ENCODE results near the gene ZSCAN5B.

DNA sequence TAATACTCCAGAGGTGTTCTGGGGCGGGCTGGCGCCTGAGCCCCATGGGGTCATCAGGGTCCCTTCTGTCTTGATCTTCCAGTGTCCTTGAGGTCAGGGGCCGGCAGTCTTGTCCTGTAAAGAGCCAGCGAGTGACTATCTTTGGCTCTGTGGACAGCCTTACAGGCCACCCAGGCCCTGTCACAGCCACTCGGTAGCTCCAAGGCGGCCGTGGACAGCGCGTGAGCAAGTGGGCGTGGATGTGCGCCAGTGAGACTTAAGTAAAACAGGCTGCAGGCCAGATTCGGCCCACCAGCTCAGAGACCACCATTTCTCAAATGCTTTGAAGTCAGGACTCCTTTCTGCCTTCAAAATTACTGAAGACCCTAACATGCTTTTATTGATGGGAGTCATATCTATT, 52.8 kb downstream of the ZSCAN5B start:
- TF ChIP-seq, protein P1, sequence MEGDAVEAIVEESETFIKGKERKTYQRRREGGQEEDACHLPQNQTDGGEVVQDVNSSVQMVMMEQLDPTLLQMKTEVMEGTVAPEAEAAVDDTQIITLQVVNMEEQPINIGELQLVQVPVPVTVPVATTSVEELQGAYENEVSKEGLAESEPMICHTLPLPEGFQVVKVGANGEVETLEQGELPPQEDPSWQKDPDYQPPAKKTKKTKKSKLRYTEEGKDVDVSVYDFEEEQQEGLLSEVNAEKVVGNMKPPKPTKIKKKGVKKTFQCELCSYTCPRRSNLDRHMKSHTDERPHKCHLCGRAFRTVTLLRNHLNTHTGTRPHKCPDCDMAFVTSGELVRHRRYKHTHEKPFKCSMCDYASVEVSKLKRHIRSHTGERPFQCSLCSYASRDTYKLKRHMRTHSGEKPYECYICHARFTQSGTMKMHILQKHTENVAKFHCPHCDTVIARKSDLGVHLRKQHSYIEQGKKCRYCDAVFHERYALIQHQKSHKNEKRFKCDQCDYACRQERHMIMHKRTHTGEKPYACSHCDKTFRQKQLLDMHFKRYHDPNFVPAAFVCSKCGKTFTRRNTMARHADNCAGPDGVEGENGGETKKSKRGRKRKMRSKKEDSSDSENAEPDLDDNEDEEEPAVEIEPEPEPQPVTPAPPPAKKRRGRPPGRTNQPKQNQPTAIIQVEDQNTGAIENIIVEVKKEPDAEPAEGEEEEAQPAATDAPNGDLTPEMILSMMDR (IDR thresholded peaks at IDR 0.05) = no peak
- TF ChIP-seq POLR2A (IDR thresholded peaks at IDR 0.05) = no peak

All from thyroid gland (tissue), 4 donors.